ENCODE data around the gene ZNF785.
"Not testable (repeated sequence)": the region's sequence is repeated elsewhere in the genome, so short reads cannot be mapped to it uniquely, and the experiment has no call there.

The ZNF785 gene

GRCh38 chr16:30601966-30602365 is 16.5 kb upstream of the ZNF785 start:
- no peak for DNase-seq

GRCh38 chr16:30600929-30601328 is 15.4 kb upstream of the ZNF785 start:
- DNase-seq: no peak

- no peak for DNase-seq
These were observed 14.7 kb upstream of the ZNF785 start for GRCh38 chr16:30600215-30600614.

GRCh38 chr16:30592871-30593270 is 7.4 kb upstream of the ZNF785 start:
- DNase-seq: no peak

- DNase-seq: not testable (repeated sequence)
These were observed 5.4 kb upstream of the ZNF785 start for GRCh38 chr16:30590869-30591268.

GRCh38 chr16:30589582-30589981 is 4.1 kb upstream of the ZNF785 start:
- not testable (repeated sequence) for DNase-seq

GRCh38 chr16:30588651-30589050 is 3.2 kb upstream of the ZNF785 start:
- DNase-seq: no peak

GRCh38 chr16:30585022-30585399 is 486 bp downstream of the ZNF785 start:
- no peak for DNase-seq

- no peak for DNase-seq
These were observed 2.7 kb downstream of the ZNF785 start for GRCh38 chr16:30582611-30583340.

- no peak for DNase-seq
These were observed 4.0 kb downstream of the ZNF785 start for GRCh38 chr16:30581457-30581856.

- no peak for DNase-seq
These were observed 10.8 kb downstream of the ZNF785 start for GRCh38 chr16:30574678-30575077.

- peak; percentile 60 for DNase-seq
These were observed 13.8 kb downstream of the ZNF785 start, which contains the start of gene ZNF688 for GRCh38 chr16:30571445-30572322. ZNF688 (minus strand) TSS chr16:30571714; CDS start chr16:30571629, 85 bp downstream.

- no peak for DNase-seq
These were observed 14.7 kb downstream of the ZNF785 start for GRCh38 chr16:30570636-30571444.

- no peak for DNase-seq
These were observed 15.5 kb downstream of the ZNF785 start for GRCh38 chr16:30569746-30570635.

GRCh38 chr16:30569281-30569680 is 16.2 kb downstream of the ZNF785 start:
- DNase-seq: no peak

- DNase-seq: no peak
These were observed 17.4 kb downstream of the ZNF785 start for GRCh38 chr16:30567991-30568638.

- no peak for DNase-seq
These were observed 18.1 kb downstream of the ZNF785 start for GRCh38 chr16:30567160-30567990.

GRCh38 chr16:30566531-30566930 is 19.0 kb downstream of the ZNF785 start:
- DNase-seq: no peak

GRCh38 chr16:30565984-30566383 is 19.5 kb downstream of the ZNF785 start:
- no peak for DNase-seq

GRCh38 chr16:30565526-30565925 is 20.0 kb downstream of the ZNF785 start:
- no peak for DNase-seq

- DNase-seq: no peak
These were observed 23.5 kb downstream of the ZNF785 start for GRCh38 chr16:30562021-30562420.

Measured in NCI-H2081 treated with DMSO at 0.1 percent for 48 hours (cell line).